SKM-1 (cell line): ENCODE measurements around the gene DICER1.

Source experiments
- DNase-seq: peaks from one replicate; lab custom pipeline; 2025; ENCODE audit not compliant: unreplicated experiment; lab: John Stamatoyannopoulos, UW

Gene DICER1

GRCh38 chr14:95126906-95127530 is 30.3 kb downstream of the DICER1 start:
- no peak for DNase-seq

- DNase-seq, result no peak
These were observed 31.4 kb downstream of the DICER1 start for GRCh38 chr14:95125915-95126314.

GRCh38 chr14:95125221-95125620 is 32.1 kb downstream of the DICER1 start:
- DNase-seq, result no peak

- DNase-seq, result no peak
These were observed 33.3 kb downstream of the DICER1 start for GRCh38 chr14:95123891-95124579.

- DNase-seq, result no peak
These were observed 34.7 kb downstream of the DICER1 start for GRCh38 chr14:95122621-95122945.

GRCh38 chr14:95121911-95122620 is 35.3 kb downstream of the DICER1 start:
- no peak for DNase-seq

- DNase-seq, result no peak
These were observed 38.0 kb downstream of the DICER1 start for GRCh38 chr14:95119336-95119735.

- no peak for DNase-seq
These were observed 39.2 kb downstream of the DICER1 start for GRCh38 chr14:95117937-95118721.

GRCh38 chr14:95113476-95113875 is 43.9 kb downstream of the DICER1 start:
- no peak for DNase-seq

GRCh38 chr14:95111507-95112164 is 45.7 kb downstream of the DICER1 start:
- DNase-seq, result no peak

- DNase-seq, result no peak
These were observed 47.2 kb downstream of the DICER1 start for GRCh38 chr14:95110178-95110577.

- DNase-seq, result no peak
These were observed 49.6 kb downstream of the DICER1 start for GRCh38 chr14:95107711-95108110.

- no peak for DNase-seq
These were observed 50.4 kb downstream of the DICER1 start for GRCh38 chr14:95106971-95107370.

- DNase-seq, result no peak
These were observed 52.4 kb downstream of the DICER1 start for GRCh38 chr14:95104911-95105310.

- no peak for DNase-seq
These were observed 54.7 kb downstream of the DICER1 start for GRCh38 chr14:95102680-95103044.

- DNase-seq, result no peak
These were observed 55.3 kb downstream of the DICER1 start for GRCh38 chr14:95101736-95102679.

GRCh38 chr14:95098984-95099599 is 58.2 kb downstream of the DICER1 start:
- no peak for DNase-seq

GRCh38 chr14:95097385-95097784 is 59.9 kb downstream of the DICER1 start:
- DNase-seq, result no peak

- no peak for DNase-seq
These were observed 60.9 kb downstream of the DICER1 start for GRCh38 chr14:95096476-95096875.

- no peak for DNase-seq
These were observed 61.3 kb downstream of the DICER1 start for GRCh38 chr14:95095996-95096395.
